Endothelial cell of umbilical vein (primary cell): Measurements from ENCODE around the gene MLLT6. TPM values are rescaled to one million over a fixed set of nuclear protein-coding genes. Genes with fewer than 3 reads are reported as not detected.

Experiments
- BruUV-seq: library from RNA; stranded (reverse); fragments of 400-500 nt; replicated peaks from 2 replicates; lab custom pipeline; 2021; lab: Mats Ljungman, UMichigan
- CTCF ChIA-PET: fragments of 300-600, 350-600 bp; sonication (Branson Sonifier 250); formaldehyde crosslinking; loops from one replicate; lab custom pipeline; 2021; ENCODE audit warnings: antibody characterized with exemption, inconsistent platforms; lab: Charles Lee
- POLR2A ChIA-PET: fragments of 300-600, 350-600 bp; sonication (Branson Sonifier 250); formaldehyde crosslinking; loops from one replicate; lab custom pipeline; 2021; ENCODE audit warnings: antibody characterized with exemption, inconsistent platforms; lab: Charles Lee
- DNase-seq: peaks from one replicate; pipeline ENCODE4 v3.0.0-alpha.2; 2011; ENCODE audit warnings: low read depth, low spot score
- FAIRE-seq: peaks from 2 replicates; lab custom pipeline; 2011; peaks lifted over from hg19 to GRCh38; lab: Jason Lieb, UNC
- H2AFZ ChIP-seq: 2 replicates; pipeline ENCODE4 v1.6.0; 2012; ENCODE audit warnings: low read depth, low read length, control low read depth, inconsistent platforms
- H3K27ac ChIP-seq: 2 replicates; pipeline ENCODE4 v1.5.1; 2011; ENCODE audit warnings: low read depth, mild to moderate bottlenecking, control low read depth, low read length, moderate library complexity; ENCODE audit not compliant: insufficient read depth
- H3K27me3 ChIP-seq, 2 experiments: 2 replicates each; pipeline versions ENCODE4 v1.6.0 to v1.6.1; 2011; ENCODE audit warnings: low read length in 2 of 2, mixed read lengths in 1 of 2; ENCODE audit not compliant: control insufficient read depth in 2 of 2, insufficient read depth in 2 of 2
- H3K36me3 ChIP-seq, 2 experiments: 2 replicates in 1 of 2; 3 replicates in 1 of 2; pipeline ENCODE4 v1.5.1; 2011; ENCODE audit warnings: low read length in 2 of 2, mild to moderate bottlenecking in 1 of 2, moderate library complexity in 1 of 2; ENCODE audit not compliant: control insufficient read depth in 2 of 2, insufficient read depth in 2 of 2; ENCODE audit errors: extremely low read depth in 1 of 2
- H3K4me1 ChIP-seq: 3 replicates; pipeline ENCODE4 v1.5.1; 2011; ENCODE audit warnings: mild to moderate bottlenecking, low read length; ENCODE audit not compliant: control insufficient read depth, insufficient read depth; ENCODE audit errors: extremely low read depth
- H3K4me2 ChIP-seq: 2 replicates; pipeline ENCODE4 v1.6.1; 2011; ENCODE audit warnings: low read length, control low read depth, mixed read lengths; ENCODE audit not compliant: insufficient read depth
- H3K4me3 ChIP-seq, 3 experiments: fragments of 200-600 bp in 1 of 3; sonication (generic), shearing (Covaris generic) in 1 of 3; replicated peaks in 1 of 3; 2 replicates each; pipeline ENCODE4 v1.5.1; 2011 to 2016; ENCODE audit warnings: control low read depth in 3 of 3, low read length in 3 of 3, mild to moderate bottlenecking in 2 of 3, inconsistent platforms in 1 of 3, low read depth in 1 of 3, moderate library complexity in 1 of 3; ENCODE audit not compliant: insufficient read depth in 1 of 3
- H3K79me2 ChIP-seq: 2 replicates; pipeline ENCODE4 v1.6.0; 2012; ENCODE audit warnings: low read length, inconsistent platforms; ENCODE audit not compliant: control insufficient read depth, insufficient read depth
- H3K9ac ChIP-seq: replicated peaks from 2 replicates; pipeline ENCODE3; 2011; ENCODE audit warnings: low read length, control low read depth; ENCODE audit not compliant: insufficient read depth; ENCODE audit errors: extremely low read depth
- H3K9me1 ChIP-seq: replicated peaks from 3 replicates; pipeline ENCODE4 v1.6.0; 2011; ENCODE audit warnings: mild to moderate bottlenecking, low read length; ENCODE audit not compliant: control insufficient read depth, insufficient read depth; ENCODE audit errors: extremely low read depth
- H3K9me3 ChIP-seq: replicated peaks from 2 replicates; pipeline ENCODE4 v1.5.1; 2012; ENCODE audit warnings: low read length, inconsistent platforms; ENCODE audit not compliant: control insufficient read depth, insufficient read depth
- H4K20me1 ChIP-seq: replicated peaks from 2 replicates; pipeline ENCODE3; 2011; ENCODE audit warnings: mild to moderate bottlenecking, low read length; ENCODE audit not compliant: control insufficient read depth, insufficient read depth; ENCODE audit errors: extremely low read depth
- CTCF ChIP-seq, 2 donors: IDR thresholded peaks; 1 replicate in 1 of 2; 2 replicates in 1 of 2; pipeline ENCODE4 v1.5.1; 2011; ENCODE audit warnings: low read length in 2 of 2, mild to moderate bottlenecking in 2 of 2, moderate library complexity in 2 of 2, control low read depth in 1 of 2, inconsistent platforms in 1 of 2, low read depth in 1 of 2; ENCODE audit not compliant: insufficient read depth in 1 of 2; ENCODE audit errors: extremely low read depth in 1 of 2
- EZH2 ChIP-seq: IDR thresholded peaks from 2 replicates; pipeline ENCODE4 v1.6.1; 2012; ENCODE audit warnings: borderline replicate concordance, low read depth, mild to moderate bottlenecking, moderate library complexity, low read length, inconsistent platforms; ENCODE audit not compliant: severe bottlenecking
- FOS ChIP-seq: IDR thresholded peaks from 2 replicates; pipeline ENCODE4 v1.6.1; 2011; ENCODE audit warnings: mild to moderate bottlenecking, low read length, moderate library complexity, borderline replicate concordance; ENCODE audit not compliant: insufficient read depth
- GATA2 ChIP-seq: IDR thresholded peaks from 2 replicates; pipeline ENCODE4 v1.7.0; 2011; ENCODE audit warnings: low read depth, mild to moderate bottlenecking, moderate library complexity, mixed read lengths, low read length; ENCODE audit not compliant: insufficient read length, insufficient read depth
- JUN ChIP-seq: IDR thresholded peaks from 2 replicates; pipeline ENCODE4 v1.6.1; 2011; ENCODE audit warnings: borderline replicate concordance, low read depth; ENCODE audit not compliant: insufficient read length, insufficient read depth
- MAX ChIP-seq: IDR thresholded peaks from 2 replicates; pipeline ENCODE4 v1.6.1; 2011; ENCODE audit not compliant: insufficient read depth, insufficient read length
- MYC ChIP-seq: IDR thresholded peaks from one replicate; pipeline ENCODE4 v1.6.1; 2011; ENCODE audit warnings: mild to moderate bottlenecking, low read depth, low read length
- POLR2A ChIP-seq: IDR thresholded peaks from 2 replicates; pipeline ENCODE4 v1.6.1; 2012; ENCODE audit warnings: low read depth, mild to moderate bottlenecking, control low read depth, low read length
- POLR2AphosphoS5 ChIP-seq: IDR thresholded peaks from 2 replicates; pipeline ENCODE4 v1.6.1; 2012; ENCODE audit warnings: low read depth, mild to moderate bottlenecking, control low read depth, low read length, moderate library complexity; ENCODE audit not compliant: insufficient read depth
- dilution Hi-C: fragments of 300-500 bp; cut with MboI; formaldehyde crosslinking; loops from one replicate; pipeline ENCODE4 v1.15.0; 2019; ENCODE audit warnings: low sequenced_read_pairs; ENCODE audit not compliant: extremely low pct_ligation_motif_present
- intact Hi-C: fragments of 100-400 bp; cut with micrococcal nuclease; formaldehyde crosslinking; loops from one replicate; pipeline ENCODE4 v1.10.0; 2022
- polyA plus RNA-seq, 4 experiments: library from polyadenylated mRNA; depleted of rRNA in 3 of 4; stranded (reverse) in 3 of 4; unstranded in 1 of 4; fragments of >200 nt; gene quantifications; 2 replicates each; pipeline versions ENCODE4 v1.2.1 to v1.2.3, GENCODE V29; 2011 to 2012; ENCODE audit warnings: missing spikeins in 1 of 4
- total RNA-seq: library from RNA; stranded (reverse); gene quantifications from 2 replicates; pipeline ENCODE4 v1.2.3, GENCODE V29; 2021

Gene MLLT6
- total and polyA plus RNA-seq, 2 donors (not counting 3 experiments of a cell fraction or from before 2014, with no cell fraction given): 32.1 to 85.4 TPM

- dilution Hi-C loops: no loop called here
- Histone ChIP-seq H3K27ac (no peak overlapping the region), H2AFZ (no peak overlapping the region), H4K20me1 (no peaks in the 10 kb centered on the region), H3K9me1 (no peaks in the 10 kb centered on the region), H3K9me3 (no peaks in the 10 kb centered on the region), H3K27me3 (no peaks in the 10 kb centered on the region), H3K79me2 (peaks cover 55% of the 10 kb centered on the region), H3K9ac (no peak overlapping the region), H3K36me3 (peaks cover 2 to 35% of the 10 kb centered on the region in 2 experiments), H3K4me1 (peaks cover 9% of the 10 kb centered on the region), H3K4me3 (no peak overlapping the region), H3K4me2 (no peak overlapping the region)
- no peak for TF ChIP-seq POLR2AphosphoS5
- TF ChIP-seq MYC: no peak
- TF ChIP-seq GATA2: no peak
- no peak for TF ChIP-seq CTCF (IDR thresholded peaks at IDR 0.05; ENCODE audit: extremely low read depth in 1 of 2, insufficient read depth in 1 of 2, low read depth in 1 of 2, low read length in 2 of 2)
- TF ChIP-seq EZH2: no peak
- no peak for TF ChIP-seq JUN
- no peak for TF ChIP-seq FOS
- no peak for TF ChIP-seq MAX
- TF ChIP-seq POLR2A: no peak
- ChIA-PET CTCF (no interaction called here), POLR2A (no interaction called here)
- no peak for DNase-seq
- intact Hi-C loops: no loop called here
- no peak for FAIRE-seq
- no TSS peak for BruUV-seq
These were observed 35.0 kb downstream of the MLLT6 start for GRCh38 chr17:38740044-38740443.
